ENCODE measurements around the gene ZNF410.

DNA sequence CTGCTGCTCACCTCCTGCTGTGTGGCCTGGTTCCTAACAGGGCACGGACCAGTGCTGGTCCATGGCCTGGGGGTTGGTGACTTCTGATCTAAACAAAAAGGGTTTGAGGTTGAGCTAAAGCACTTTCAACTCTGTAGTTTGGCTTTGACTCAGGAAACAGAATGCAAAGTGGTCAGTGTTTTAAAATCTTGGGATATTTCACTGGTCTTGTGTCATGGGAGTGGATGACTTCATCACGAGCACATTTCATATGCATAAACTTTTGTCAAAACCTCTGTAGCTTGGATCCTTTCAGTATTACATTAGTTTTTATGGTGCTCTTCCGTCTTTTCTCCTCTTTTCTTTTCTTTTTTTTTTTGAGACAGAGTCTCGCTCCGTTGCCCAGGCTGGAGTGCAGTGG lies 37.7 kb downstream of the ZNF410 start:
- TF ChIP-seq POLR2AphosphoS5 (IDR thresholded peaks at IDR 0.05) (no peak), POLR2A (IDR thresholded peaks at IDR 0.05; ENCODE audit: low read depth) (no peak)

All from esophagus muscularis mucosa (tissue), 2 donors.